ENCODE data around the gene AKAP6.

The AKAP6 gene

DNA sequence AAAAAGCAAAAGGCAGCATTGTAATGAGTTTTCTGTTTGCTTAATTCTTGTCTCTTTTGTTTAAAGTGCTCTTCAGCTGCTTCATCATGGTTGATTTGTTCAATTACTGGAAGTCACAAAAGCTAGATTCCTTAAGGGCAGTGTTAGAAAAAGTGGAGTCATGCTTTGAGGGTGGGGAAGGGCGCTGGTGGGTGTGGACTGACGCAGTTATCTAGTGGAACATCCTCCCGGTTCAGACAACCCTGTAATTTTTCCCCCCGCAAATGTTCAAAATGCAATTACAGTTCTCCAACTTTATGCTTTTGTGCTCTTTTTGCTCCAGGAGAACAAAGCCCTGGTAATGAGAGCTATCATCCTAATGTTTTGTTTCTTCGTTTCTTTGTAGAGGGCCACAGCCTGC, 2.1 kb downstream of the AKAP6 start:
- DNase-seq: no peak

DNA sequence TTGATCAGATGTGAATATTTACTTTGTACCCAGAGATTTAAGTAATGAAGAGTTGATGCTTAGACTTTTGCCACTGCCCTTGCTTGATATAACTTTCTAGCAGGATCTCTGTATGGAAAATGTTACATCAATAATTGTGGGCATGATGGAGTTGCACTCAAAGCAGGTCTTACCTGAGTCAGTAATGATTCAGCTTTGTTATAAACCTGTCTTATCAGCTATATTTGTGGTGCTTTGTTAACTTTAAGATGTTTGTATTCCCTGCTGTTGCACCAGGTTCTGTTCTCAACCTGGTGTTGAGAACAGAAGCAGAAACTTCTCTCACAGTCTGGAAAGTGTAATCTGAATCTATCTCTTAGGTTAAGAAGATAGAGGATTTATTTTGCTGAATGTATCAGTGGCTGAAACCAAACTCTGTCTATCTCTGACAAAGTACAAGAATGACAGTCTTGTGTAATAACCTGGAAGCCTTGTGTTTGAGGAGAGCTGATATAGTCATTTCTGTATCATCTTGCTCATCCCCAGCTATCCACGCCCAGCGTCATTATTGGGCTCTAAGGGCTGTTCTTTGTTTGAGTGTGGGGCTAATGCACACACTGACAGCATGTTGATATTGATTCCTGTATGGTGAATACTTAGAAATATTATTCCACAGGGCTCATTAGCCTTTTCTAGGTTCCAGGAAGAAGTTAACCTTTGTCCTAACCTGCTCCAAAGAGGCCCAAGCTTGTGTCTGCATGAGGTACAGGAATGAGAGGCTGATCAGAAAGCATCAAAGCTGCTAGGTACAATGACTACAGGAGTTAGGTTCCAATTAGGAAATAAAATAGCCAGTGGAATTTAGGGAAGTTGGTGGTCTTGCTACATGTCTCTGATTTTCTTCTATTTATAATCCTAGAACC, 3.6 kb downstream of the AKAP6 start:
- DNase-seq: no peak

DNA sequence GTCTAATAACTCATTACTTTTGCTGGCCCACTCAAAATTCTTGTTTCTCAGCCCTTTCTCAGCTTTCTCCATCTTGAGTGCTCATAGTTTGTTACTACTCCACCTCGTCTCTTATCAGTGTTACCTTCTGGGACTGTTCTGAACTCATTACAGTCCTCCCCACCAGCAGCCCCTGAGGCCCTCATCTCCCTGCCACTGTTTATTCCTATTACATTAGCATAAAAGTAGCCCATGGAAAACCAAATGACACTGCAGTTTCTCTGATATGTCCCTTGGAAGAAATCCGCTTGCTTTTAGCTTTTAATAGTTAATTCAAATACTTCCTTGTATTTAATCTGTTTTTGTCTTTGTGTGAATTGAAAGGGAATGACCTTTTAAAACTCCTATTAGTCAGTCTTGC, 7.6 kb downstream of the AKAP6 start:
- DNase-seq: no peak

DNA sequence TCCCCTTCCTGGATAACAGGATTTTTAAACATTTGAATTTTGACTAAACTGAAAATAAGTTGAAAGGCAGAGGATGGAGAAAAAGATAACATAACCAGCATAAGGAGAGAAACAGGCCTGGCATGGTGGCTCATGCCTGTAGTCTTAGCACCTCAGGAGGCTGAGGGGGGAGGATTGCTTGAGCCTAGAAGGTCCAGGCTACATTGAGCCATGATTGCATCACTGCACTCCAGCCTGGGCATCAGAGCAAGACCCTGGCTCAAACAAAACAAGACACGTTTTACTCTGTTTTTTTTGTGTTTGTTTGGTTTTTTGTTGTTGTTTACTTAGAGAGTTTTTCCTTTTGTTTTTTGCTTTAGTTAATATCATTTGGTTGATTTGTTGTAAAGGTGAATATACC, 8.7 kb downstream of the AKAP6 start:
- no peak for DNase-seq

DNA sequence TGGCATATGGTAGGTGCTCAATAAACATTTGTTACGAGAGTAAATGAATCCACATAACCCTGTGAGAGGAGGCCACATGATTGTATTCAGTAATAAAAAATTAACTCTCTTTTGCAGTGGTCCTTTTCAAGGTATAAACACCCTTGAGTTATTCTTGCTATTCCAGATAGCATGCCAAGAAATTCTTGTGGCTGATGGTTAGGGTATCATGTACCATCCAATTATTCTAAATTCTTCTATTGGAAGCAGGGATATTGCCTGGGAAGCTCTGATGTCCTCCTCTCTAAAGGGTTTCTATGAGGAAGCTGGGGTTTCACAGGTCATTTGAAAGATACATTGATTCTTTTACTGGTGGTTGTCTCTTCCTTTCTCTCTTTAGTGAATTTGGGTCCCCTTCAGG, 10.1 kb downstream of the AKAP6 start:
- no peak for DNase-seq

DNA sequence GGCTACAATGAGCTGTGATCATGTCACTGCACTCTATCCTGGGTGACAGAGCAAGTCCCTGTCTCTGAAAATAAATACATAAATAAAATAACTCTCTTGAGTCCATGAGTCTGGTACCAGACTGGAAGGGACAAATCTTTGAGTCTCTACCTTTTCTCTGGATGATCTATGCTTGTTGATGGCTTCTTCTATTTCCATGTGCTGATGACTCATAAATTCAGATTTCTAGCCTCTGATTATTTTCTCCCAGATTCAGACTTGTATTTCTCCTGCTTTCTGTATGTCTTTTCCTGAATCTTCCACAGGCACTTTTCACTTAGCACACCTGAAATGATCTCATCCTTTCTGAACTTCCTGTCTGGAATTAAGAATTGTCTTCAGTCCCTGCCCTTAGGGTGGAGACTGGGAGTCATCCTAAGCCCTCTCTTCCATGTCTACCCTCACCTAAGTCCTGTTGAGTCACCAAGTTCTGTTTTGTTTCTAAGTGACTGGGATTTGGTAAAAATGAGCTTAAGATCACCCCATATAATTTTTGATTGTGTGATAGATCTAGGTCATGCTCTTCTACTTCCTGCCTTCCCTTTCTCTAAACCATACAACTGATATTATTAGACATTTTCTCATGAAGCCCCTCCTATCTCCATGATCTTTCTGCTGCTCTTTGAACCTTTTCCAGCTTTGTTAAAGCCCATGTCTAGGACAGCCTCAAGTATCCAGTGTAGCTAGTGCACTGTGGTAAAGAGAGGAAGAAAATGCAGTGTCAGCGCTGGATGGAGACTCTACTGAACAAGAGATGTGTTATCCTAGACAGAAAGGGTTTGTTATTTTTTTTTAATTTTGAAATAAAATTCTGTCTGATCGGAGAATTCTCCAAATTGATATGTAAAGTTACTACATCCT, 13.1 kb downstream of the AKAP6 start:
- no peak for DNase-seq

DNA sequence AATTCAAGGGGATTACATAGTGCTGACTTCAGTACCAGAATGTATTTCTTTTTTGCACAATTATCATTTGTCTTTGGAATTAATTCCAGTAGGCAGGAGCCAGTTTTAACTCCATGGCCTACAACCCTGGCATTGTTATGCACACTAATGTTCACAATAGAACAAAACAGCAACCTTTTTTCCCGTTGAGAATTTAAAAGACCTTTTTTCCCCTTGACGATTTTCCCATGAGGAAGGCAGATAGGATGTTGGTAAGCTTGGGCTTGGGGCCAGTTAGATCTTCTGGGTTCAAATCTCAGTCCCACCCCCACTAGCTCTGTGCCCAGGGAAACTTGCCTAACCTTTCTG, 13.7 kb downstream of the AKAP6 start:
- no peak for DNase-seq

DNA sequence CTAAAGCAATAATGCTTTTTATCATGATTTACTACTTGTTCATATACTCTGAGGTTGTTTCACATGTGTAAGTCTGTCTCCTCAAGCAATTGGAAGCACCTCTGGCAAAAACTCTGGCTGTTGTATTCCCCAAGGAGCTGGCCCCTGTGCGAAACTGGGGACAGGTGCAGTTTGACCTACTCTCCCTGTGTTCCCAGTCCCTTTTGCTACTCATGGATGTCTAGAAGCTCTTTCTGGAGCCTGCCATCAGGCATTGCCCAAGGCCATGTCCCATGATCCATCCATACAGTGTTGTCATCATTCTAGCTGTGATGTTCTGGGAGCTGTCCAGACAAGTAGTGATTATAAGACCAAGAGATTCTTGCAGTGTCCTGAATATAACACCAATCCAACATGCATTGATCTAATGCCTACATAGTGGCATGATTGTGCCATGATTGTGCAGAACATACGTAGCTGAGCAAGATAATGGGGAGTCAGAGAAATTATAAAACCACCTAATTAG, 14.9 kb downstream of the AKAP6 start:
- no peak for DNase-seq

DNA sequence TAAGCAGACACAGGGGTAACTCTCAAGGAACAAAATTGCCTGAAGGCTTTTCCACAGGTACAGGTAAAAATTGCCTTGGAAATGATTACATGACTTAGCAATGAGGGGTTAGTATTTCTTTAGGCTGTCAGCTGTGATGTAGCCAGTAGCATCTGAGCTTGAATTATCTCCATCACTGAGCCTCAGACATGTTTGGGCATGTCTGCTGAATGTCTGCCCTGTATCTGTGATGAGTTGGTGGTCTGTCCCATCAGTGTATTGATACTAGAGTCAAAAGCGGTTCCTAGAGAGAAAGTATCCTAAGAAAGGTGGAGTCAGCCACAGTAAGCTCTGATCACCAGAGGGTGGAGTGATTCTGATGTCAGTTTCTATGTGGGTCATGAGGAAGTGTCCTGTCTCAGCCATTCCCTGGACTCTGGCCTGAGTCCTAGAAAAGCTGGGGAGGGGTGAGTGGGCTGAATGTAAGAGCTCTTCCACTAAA, 16.3 kb downstream of the AKAP6 start:
- DNase-seq: peak; percentile 37

DNA sequence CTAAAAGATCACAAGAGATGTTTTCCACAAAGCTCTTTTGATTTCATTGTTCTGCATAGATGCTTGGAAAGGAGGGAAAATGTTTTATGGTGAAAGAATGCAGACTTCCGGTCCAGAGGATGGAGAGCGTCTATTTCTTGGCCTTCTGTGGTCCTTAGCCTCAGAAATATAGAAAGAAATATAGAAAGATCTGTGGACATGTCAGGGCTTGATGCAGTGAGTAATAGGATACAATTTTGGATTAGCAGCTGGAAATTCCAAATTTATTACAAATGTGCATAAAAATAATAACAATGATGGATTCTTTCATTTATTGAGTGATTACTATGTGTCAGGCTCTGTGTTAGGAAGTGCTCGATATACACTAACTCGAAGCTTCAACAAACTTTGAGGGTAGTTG, 20.2 kb downstream of the AKAP6 start:
- DNase-seq: no peak

DNA sequence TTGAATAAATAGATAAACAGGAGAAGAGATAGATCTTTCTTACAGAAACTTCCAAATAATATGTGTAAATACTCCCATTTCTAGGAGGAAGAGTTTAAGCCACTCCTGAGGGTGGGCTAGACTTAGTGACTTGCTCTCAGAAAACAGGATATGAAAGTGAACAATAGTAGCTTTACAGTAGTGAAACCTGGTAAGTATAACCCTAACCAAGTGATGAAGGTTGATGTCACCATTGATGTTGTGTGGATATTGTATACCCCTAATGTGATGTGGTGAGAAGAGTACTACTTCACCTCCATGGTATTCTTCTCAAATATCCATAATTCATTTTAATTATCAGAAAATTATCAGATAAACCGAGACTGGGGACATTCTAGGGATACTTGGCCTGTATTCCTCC, 20.9 kb downstream of the AKAP6 start:
- DNase-seq: no peak

DNA sequence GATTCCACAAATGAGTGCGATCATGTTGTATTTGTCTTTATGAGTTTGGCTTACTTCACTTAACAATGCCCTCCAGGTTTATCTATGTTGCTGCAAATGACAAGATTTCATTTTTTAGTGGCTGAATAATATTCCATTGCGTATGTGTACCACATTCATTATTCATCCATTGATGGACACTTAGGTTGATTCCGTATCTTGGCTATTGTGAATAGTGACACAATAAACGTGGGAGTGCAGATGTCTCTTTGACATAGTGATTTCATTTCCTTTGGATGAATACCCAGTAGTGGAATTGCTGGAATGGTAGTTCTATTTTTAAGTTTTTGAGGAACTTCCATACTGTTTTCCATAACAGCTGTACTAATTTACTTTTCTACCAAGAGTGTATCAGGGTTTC, 23.5 kb downstream of the AKAP6 start:
- no peak for DNase-seq

DNA sequence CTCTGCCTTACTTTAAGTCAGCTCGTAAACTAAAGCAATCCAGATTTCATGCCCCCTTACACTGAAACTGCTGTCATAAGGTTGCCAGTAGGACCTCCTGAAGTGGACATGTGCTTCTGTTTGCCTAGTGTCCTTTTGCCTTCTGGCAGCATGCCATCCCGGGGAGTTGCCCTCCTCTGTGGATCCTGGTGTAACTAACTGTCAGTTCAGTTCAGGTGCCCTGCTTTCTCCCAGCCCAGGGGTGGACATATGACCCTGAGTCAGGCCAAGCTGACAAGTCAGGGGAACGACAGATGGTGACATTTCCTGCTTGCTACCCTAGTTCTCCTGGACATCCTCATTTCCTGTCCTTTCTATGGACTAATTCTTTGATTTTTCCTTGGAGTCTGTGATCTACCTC, 25.6 kb downstream of the AKAP6 start:
- DNase-seq: no peak

DNA sequence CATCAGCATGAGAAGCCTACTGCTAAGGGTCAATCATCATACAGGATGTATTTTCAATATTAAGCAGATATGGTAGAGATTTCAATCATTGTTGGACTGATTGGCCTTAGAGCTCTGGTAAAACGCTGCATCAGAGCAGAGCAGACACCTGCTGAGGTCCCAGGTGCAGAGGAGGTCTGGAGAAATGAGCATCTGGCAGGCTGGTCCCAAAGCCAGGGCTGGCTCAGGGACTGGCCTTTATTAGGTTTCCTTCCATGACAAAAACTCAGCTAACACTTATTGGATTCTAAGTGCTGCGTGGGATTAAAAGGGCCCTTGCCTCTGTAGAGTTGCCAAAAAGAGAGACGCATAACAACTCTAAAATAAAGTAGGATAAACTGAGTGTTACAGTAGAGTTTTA, 29.7 kb downstream of the AKAP6 start:
- no peak for DNase-seq

DNA sequence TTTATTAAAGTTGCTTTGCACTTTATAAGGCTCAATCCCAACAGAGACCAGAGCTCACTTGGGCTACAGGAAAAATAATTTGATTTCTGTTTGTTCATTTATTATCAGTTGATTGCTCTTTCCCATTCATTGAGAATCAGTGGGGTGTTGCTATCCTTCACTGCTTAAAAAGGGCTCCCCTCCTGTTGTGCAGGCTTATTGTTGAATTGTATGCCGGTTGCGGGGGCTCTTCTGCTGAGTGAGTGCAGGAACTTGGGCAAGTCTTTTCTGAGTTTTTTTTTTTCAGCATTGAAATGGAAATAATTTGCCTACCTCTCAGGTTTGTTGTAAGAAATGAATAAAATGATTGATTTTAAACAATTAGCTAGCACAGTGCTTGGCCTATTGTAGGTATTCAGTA, 32.6 kb downstream of the AKAP6 start:
- DNase-seq: no peak

DNA sequence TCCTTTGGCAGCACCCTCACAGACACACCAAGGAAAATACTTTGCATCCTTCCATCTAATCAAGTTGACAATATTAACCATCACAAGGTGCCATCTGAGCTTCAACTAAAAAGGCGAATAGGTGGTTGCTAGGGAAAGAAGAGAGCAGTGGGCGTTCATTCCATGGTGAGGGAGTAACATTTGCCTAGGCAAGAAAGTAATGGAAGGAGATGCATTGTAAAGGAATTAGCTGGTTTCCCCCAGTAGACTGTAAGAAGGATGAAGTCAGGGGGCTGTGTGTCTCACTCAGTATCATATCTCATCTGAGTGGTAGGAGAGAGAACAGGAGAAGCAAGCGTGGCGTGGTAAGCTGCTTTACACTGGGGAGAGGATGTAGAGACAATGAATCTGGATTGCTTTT, 34.7 kb downstream of the AKAP6 start:
- DNase-seq: no peak

DNA sequence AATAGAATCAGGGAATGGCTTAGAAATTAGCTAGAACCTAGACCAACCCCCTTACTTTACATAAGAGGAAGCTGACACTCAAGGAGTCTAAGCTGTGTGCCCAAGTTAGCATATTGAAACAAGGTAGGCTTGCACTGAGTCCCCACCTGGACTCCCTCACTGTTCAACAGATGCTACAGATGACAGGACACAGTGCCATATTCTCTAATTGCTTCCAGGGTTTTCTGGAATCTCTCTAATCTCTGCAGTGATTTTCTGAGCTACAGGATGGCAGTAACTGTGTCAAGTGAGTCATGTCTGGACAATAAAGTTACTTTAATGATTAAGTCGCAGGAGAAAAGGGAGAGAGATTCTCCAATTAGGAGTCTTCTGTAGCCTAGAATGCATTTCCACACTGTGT, 35.8 kb downstream of the AKAP6 start:
- no peak for DNase-seq

DNA sequence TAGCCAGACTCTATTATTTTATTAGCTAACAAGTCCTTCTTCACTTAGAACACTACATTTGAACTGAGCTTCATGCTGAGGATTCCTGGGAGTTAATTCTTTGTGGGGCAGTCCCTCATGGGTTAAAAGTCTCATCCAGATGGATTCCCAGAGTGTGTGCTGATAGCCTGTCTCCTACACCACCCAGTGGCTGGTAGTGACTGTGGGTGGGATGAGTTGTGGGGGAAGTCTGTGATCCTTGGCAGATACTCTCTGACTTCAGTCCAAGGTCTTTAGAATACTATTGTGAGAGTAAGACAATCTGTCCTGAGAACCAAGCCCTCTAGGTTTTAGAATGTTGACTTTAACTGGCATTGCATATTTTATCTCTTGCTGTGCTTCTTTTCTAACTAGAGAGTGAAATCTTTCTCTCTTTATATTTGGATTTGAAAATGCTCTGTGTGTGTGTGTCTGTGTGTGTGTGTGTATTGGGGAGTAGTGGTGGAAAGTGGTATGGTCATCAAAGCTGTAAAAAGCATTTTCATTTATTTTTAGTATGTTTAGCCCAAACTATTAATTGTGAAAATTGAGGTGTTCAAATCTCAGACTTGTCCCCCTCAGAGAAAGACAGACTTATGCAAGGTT, 37.3 kb downstream of the AKAP6 start:
- DNase-seq: peak; percentile 33

DNA sequence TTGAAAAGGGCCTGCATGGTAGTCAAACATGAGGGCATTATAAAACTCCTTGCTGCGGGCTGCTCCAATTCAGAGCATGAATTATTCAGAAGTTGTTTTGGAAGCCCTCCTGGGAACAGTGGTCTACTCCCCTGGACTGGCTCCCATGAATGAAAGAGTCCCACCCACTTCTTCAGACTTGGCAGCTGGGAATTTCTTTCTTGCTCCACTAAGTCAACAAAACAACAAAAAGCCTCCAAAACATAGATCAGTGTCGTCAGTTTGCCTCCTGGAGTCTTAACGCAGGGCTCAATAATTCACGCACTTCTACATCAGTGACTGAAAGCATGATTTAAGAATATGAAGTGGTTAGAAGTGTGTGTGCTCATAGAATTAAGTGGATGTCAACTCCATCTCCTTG, 37.9 kb downstream of the AKAP6 start:
- DNase-seq: peak; percentile 33

DNA sequence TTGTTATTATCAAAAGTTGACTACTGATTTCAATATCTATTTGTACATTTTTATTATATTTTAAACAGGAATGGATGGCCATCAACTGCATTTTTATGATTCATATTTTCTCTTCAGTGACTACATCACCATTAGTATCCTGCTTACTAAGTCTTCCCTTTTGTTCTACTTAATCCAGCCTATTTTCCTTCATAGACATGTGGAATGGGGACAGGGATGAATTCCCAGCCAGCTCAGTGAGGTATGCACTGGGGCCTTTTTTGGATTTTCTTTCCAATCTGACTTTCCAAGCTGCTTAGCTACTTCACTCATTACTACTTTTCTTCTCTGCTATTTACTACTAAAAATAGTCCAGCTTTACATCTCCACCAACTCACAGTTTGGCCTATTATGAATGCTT, 38.4 kb downstream of the AKAP6 start:
- DNase-seq: peak; percentile 23

DNA sequence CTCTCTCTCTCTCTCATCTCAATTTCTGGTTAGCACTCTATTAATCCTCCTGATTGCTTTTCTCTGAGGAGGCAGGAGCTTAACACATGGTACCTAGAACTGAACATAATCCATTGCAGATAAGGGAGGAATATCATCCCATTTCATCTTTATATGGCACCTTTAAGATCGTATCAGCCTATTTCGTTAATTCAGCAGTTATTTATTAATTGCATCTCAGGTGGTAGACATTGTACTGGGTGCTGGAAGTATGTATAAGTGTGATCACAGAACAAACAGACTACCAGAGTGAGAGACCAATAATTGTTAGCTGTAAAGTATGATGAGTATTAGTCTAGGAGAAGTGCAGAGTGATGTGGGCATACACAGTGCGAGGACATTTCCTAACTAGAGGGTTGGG, 39.0 kb downstream of the AKAP6 start:
- DNase-seq: no peak

DNA sequence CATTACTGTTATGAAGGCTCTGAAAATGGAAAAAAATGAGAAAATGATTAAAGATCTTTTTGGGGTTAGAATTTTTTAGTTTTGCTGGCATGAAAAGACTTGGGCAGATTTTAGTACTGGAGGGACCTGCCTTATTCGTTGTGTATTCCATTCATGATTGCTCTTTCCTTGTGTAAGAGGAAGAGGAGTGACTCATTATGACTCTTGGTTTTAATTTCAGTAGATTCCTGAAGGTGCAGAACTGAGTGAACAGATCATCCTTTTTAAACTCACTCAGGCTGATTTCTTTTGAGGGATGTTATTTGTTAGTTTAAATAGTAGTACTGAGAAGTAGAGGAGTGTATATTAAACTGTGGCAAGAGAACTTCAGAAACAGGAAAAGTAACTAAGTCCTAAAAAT, 41.6 kb downstream of the AKAP6 start:
- no peak for DNase-seq

DNA sequence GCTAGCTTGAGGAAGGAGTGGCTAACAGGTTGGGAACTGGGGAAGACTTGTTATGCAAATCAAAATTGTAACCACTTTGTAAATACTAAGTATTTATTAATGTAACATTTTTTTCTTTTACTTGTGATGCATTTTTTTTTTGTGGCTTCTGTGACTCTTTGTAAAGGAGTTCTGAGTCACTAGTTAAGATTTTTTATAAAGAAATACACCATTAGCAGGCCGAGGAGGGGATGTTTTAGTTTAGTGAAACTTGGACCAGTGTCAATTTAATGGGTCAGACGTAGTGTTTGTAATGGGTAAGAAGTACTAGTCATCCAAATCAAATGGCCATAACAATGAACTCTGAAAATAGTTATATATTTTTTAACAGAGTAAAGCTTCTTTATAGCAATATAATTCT, 43.1 kb downstream of the AKAP6 start:
- no peak for DNase-seq
